ENCODE data around the gene SLC43A2. TPM values are rescaled to one million over a fixed set of nuclear protein-coding genes. Genes with fewer than 3 reads are reported as not detected.
A peak's percentile ranks its signal among the peaks of the same experiment; 100 is the strongest.

SLC43A2 gene
- total RNA-seq, 2 experiments from 2014 or later = 0.12 to 0.14 TPM

DNA sequence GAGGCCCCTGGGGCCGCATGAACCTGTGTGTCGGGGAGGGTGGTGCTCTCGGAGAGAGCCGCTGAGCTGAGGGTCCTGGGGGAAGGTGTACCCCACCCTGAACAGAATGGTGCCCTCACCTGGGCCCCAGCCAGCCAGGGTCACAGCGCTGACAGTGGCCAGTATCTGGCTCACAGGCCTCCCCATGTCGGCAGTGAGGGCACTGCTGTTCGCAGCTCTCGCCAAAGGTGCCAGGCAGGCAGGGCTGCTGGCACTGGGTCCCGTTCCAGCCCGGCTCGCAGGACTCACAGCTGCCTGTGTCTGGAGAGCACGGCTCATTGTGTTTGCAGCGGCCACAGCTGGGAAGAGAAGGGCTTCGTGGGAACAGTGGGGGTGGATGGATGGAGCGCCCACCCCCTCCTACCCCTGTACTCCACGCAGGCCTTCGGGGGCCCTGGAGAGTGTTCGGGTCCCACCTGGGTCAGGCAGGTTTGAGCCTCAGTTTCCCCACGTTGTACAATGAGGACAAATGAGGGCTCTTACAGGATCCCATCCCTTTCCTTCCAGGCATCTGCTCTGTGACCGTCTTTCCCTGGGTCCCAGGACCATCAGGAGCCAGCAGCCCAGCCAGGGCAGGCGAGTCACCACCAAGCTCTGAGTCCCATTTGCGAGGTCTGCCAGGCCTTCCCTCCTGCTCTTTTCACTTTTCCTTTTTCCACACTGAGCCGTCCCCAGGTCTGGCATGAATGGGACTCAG, 11.9 kb upstream of the SLC43A2 start:
- no peak overlapping the region for H3K27ac Mint-ChIP-seq
- no peak for DNase-seq
- H3K4me1 Mint-ChIP-seq (ENCODE audit: low read depth) = peaks cover 16% of the 10 kb centered on the region
- intact Hi-C loops (cut with micrococcal nuclease) = no loop called here
- CTCF ChIA-PET = interaction anchor here (1.0 kb wide), 1 partner anchor 22 kb away, joined by 3 read pairs; no protein-coding TSS in a partner anchor
- no peaks in the 10 kb centered on the region for H3K27me3 Mint-ChIP-seq (ENCODE audit: low read depth)
- no peaks in the 10 kb centered on the region for H3K36me3 Mint-ChIP-seq (ENCODE audit: low read depth)
- no peaks in the 10 kb centered on the region for H3K9me3 Mint-ChIP-seq
- H3K4me3 Mint-ChIP-seq = no peak overlapping the region

DNA sequence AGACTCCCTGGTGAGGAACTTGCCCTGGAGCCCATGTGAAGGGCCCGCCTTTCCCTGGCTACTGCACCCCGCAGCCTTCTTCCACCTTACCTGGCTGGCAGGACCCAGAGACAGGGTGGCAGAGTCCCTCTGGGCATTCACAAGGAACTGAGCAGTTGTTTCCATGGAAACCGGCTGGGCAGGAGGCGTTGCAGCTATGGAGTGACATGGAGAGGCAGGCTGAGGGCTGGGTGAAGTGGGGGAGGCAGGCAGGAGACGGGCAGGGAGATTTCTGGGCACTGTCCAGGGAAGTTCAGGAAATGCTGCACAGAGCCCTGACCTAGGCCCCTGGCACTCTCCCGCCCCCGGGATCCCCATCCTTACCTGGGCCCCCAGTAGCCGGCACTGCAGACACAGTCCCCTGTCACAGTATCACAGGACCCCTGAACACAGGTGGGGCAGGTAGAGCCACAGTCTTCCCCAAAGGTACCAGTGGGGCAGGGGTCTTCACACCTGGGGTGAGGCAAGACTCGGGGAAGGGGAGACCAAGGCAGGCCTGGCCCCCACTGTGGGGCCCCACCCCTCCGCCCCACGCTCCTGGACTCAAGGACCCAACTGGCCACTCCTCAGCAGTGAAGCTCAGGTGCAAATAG, 11.0 kb upstream of the SLC43A2 start:
- Mint-ChIP-seq H3K4me1 (ENCODE audit: low read depth) (peaks cover 8% of the 10 kb centered on the region), H3K36me3 (ENCODE audit: low read depth) (no peaks in the 10 kb centered on the region), H3K9me3 (no peaks in the 10 kb centered on the region), H3K4me3 (no peak overlapping the region), H3K27me3 (ENCODE audit: low read depth) (no peaks in the 10 kb centered on the region), H3K27ac (peak overlapping the region; percentile 19)
- intact Hi-C loops (cut with micrococcal nuclease) = no loop called here
- CTCF ChIA-PET = interaction anchor here (1.0 to 1.6 kb wide), 3 partner anchors 9 to 21 kb away, joined by 3 to 4 read pairs (median 4); no protein-coding TSS in a partner anchor
- DNase-seq = no peak

DNA sequence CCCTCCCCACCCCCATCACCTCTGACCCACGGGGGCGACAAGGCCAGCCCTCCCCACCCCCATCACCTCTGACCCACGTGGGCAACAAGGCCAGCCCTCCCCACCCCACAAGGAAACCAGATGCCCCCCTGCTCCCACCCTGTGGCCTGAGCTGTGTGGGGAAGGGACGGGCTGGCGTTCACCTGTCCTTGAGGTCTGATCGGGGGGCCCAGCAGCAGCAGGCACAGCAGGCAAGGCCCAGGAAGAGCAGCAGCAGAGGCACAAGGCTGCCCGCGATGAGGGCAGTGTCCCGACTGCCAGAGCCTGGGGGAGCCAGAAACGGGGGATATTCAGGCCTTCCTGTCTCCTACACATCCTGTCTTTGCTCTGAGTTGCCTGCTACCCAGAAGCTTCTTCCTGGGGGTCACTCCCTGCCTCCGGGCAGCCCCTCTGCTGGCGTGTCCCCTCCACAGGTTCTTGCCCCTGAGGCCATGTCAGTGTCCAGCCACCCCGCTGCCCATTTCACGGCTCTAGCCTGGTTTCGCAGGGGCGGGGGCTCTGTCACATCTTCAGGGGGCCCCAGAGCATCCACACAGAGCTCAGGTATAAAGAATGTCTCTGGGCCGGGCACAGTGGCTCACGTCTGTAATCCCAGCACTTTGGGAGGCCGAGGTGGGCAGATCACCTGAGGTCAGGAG, 10.1 kb upstream of the SLC43A2 start:
- no peaks in the 10 kb centered on the region for H3K27me3 Mint-ChIP-seq (ENCODE audit: low read depth)
- H3K27ac Mint-ChIP-seq = no peak overlapping the region
- no peak for DNase-seq
- CTCF ChIA-PET = interaction anchor here (1.1 to 1.6 kb wide), 2 partner anchors 9 to 10 kb away, joined by 4 read pairs; no protein-coding TSS in a partner anchor
- no peaks in the 10 kb centered on the region for H3K4me1 Mint-ChIP-seq (ENCODE audit: low read depth)
- no peaks in the 10 kb centered on the region for H3K9me3 Mint-ChIP-seq
- no peaks in the 10 kb centered on the region for H3K36me3 Mint-ChIP-seq (ENCODE audit: low read depth)
- H3K4me3 Mint-ChIP-seq = no peak overlapping the region
- intact Hi-C loops (cut with micrococcal nuclease) = no loop called here

DNA sequence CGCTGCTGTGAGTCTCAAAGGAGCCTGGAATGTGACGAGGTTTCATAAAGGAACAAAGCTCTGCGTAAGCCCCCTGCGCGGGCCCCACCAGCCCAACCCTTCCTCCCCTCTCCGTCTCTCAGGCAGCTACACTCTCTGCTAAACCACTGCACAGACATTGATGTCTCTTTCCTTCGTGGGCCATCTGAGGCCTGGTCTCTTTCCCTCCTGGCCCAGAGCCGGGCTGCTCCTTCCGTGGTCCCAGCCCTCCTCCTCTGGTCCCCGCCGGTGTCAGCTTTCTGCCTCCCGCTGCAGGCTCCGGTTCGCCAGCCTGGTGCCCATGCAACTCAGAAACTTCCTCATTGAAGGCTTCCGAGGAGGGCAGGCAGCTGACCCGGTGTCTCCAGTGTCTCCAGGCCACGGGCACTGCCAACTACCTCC, 9.5 kb upstream of the SLC43A2 start:
- Mint-ChIP-seq H3K4me3 (no peak overlapping the region), H3K36me3 (ENCODE audit: low read depth) (no peaks in the 10 kb centered on the region), H3K27ac (no peak overlapping the region), H3K27me3 (ENCODE audit: low read depth) (no peaks in the 10 kb centered on the region), H3K9me3 (no peaks in the 10 kb centered on the region), H3K4me1 (ENCODE audit: low read depth) (no peaks in the 10 kb centered on the region)
- no peak for DNase-seq
- CTCF ChIA-PET = interaction anchor here (1.6 kb wide), 1 partner anchor 10 kb away, joined by 4 read pairs; no protein-coding TSS in a partner anchor
- intact Hi-C loops (cut with micrococcal nuclease) = no loop called here

- H3K27me3 Mint-ChIP-seq (ENCODE audit: low read depth) = no peaks in the 10 kb centered on the region
Observed at GRCh38 chr17:1636732-1637285, 8.2 kb upstream of the SLC43A2 start.

DNA sequence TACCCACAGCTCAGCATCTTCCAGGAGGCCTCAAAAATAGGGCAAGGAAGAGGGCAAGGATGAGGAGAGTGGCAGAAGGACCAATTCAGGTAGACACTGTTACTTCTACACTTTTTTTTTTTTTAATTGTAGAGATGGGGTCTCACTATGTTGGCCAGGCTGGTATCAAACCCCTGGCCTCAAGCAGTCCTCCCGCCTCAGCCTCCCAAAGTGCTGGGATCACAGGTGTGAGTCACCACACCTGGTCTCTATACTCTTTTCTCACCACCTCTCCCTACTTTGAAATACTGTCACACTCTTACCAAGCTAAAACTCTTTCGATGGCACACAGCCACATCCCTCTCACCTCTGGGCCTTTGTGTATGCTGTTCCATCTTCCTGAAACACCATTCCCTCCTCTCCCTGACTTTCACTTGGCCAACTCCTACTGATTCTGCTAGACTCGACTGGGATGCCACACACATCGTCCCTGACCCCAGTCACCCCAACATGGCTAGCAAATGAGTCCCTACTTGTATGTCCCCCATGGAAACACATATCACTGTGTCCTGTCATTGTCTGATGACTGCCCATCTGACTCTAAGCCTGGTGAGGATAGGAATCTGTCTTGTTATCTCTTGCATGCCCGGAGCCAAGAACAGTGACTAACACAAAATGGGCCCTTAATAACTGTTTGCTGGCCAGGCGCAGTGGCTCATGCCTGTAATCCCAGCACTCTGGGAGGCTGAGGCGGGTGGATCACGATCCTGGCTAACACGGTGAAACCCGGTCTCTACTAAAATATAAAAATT, 7.2 kb upstream of the SLC43A2 start:
- H3K4me1 Mint-ChIP-seq (ENCODE audit: low read depth) = no peaks in the 10 kb centered on the region
- no peak for DNase-seq
- H3K27ac Mint-ChIP-seq = no peak overlapping the region
- CTCF ChIA-PET = no interaction called here
- no peak overlapping the region for H3K4me3 Mint-ChIP-seq
- H3K36me3 Mint-ChIP-seq (ENCODE audit: low read depth) = no peaks in the 10 kb centered on the region
- no peaks in the 10 kb centered on the region for H3K27me3 Mint-ChIP-seq (ENCODE audit: low read depth)
- intact Hi-C loops (cut with micrococcal nuclease) = no loop called here
- H3K9me3 Mint-ChIP-seq = no peaks in the 10 kb centered on the region

More at GRCh38 chr17:1636732-1637285, 8.2 kb upstream of the SLC43A2 start:
- no peak for DNase-seq
- Mint-ChIP-seq H3K4me1 (ENCODE audit: low read depth) (no peaks in the 10 kb centered on the region), H3K4me3 (no peak overlapping the region), H3K27ac (no peak overlapping the region), H3K9me3 (no peaks in the 10 kb centered on the region), H3K36me3 (ENCODE audit: low read depth) (no peaks in the 10 kb centered on the region)
- CTCF ChIA-PET = interaction anchor here (1.0 to 1.2 kb wide), 2 partner anchors 12 to 63 kb away, joined by 3 to 4 read pairs; no protein-coding TSS in a partner anchor
- intact Hi-C loops (cut with micrococcal nuclease) = no loop called here

DNA sequence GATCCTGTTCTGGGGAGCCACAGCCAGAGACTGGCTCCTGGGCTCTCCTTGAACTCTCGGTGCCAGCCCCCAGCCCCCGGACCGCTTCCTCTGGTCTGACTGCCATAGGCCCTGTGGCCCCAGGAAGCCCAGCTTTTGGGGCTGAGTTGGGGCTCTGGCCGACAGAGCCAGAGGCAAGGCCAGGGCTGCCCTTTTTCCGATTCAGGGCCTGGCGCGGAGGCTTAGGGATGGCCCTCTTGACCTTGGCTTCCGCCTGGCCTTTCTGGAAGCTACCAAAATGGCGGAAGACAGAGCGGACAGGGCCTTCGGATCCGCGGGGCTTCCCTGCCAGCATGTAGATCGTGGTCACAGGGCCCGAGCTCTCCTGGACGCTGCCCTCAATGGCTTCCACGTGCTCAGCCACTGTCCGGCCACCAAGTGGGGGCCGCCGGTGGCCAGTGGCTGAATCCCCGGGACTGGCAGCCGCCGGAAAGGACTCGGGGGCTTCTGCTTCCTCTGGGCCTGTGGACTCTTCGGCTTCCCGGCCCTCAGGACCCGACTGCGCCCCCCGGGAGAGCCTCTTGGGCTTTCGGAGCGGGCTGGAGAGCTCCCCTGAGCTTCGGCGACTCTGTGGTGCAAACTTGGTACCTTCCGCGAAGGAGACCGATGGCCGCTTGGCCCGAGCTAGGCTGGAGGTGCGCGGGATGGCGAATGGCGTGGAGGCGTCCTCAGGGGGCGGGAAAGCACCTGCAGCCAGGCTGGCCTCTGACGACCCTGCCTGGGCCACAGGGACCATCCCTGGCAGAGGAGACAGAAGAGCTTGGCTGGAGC, 6.4 kb upstream of the SLC43A2 start:
- Mint-ChIP-seq H3K27me3 (ENCODE audit: low read depth) (peaks cover 5% of the 10 kb centered on the region), H3K9me3 (no peaks in the 10 kb centered on the region), H3K4me1 (ENCODE audit: low read depth) (peaks cover 2% of the 10 kb centered on the region), H3K4me3 (no peak overlapping the region), H3K36me3 (ENCODE audit: low read depth) (no peaks in the 10 kb centered on the region), H3K27ac (no peak overlapping the region)
- intact Hi-C loops (cut with micrococcal nuclease) = loop anchor here (5.0 kb wide), 1 partner anchor 358 kb away; the partner anchor contains the start of gene TRARG1
- DNase-seq = no peak
- CTCF ChIA-PET = no interaction called here

DNA sequence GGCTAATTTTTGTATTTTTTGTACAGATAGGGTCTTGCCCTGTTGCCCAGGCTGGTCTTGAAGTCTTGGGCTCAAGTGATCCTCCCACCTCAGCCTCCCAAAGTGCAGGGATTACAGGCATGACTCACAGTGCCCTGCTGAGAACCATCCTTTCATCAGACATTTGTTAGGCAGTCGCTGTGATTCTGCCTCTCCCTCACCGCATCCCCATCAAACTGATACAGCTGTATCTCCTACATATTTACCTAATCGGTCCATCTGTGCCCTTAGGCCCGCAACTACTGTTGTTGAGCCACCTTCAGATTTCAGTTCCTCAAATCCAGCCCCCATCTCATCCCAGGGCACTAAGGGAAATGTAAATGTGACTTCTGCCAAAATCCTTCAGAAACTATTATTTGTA, 2.0 kb upstream of the SLC43A2 start:
- Mint-ChIP-seq H3K36me3 (ENCODE audit: low read depth) (no peaks in the 10 kb centered on the region), H3K27me3 (ENCODE audit: low read depth) (peaks cover 15% of the 10 kb centered on the region), H3K4me1 (ENCODE audit: low read depth) (peaks cover 18% of the 10 kb centered on the region), H3K9me3 (no peaks in the 10 kb centered on the region), H3K4me3 (no peak overlapping the region), H3K27ac (no peak overlapping the region)
- DNase-seq = no peak
- intact Hi-C loops (cut with micrococcal nuclease) = loop anchor here (1.0 to 5.0 kb wide), 2 partner anchors 56 to 353 kb away; partner anchors contain the start of gene TRARG1
- CTCF ChIA-PET = interaction anchor here (0.6 to 3.1 kb wide), 18 partner anchors 8 to 914 kb away, joined by 3 to 50 read pairs (median 5); partner anchors contain the start of genes INPP5K, RILP and SCARF1

DNA sequence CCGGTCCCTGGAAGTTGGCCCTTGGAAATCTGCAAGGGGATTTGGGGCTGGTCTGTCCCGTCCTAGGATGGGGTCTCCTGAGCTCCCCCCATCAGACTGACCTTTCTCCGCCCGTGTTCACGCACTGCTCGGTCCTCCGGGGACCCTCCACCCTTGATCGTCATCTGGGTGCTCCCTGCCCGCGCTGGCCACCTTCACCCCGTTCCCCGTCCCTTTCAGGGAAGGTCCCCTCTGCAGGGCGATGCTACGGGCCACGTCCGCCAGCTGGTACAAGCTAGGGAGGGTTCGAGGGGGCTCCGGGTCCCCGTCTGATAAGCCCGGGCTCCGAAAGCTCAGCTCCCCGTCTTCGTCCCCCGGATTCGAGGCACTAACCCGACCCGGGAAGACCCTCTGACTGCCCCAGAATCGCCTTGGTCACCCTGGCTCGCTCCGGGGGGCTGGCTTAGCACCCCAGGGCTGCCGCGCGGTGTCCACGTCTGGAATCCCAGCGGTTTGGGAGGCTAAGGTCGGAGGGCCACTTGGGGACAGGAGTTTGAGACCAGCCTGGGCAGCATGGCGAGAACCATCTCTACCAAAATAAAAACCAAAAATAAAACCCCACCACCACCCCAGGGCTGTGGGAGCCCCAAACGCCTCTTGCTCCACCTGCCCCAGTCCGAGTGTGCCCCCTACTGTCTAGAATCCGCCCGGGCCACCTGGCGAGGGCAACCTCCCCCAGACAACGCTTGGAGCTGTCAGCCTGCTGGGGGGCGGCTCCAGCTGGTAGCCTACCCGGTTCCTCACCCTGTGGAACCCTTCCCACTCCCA, 1.1 kb upstream of the SLC43A2 start:
- Mint-ChIP-seq H3K9me3 (no peaks in the 10 kb centered on the region), H3K4me1 (ENCODE audit: low read depth) (peaks cover 18% of the 10 kb centered on the region), H3K27ac (no peak overlapping the region), H3K36me3 (ENCODE audit: low read depth) (no peaks in the 10 kb centered on the region), H3K27me3 (ENCODE audit: low read depth) (peaks cover 15% of the 10 kb centered on the region), H3K4me3 (peak overlapping the region; percentile 61)
- peak; percentile 88 for DNase-seq
- intact Hi-C loops (cut with micrococcal nuclease) = loop anchor here (1.0 to 5.0 kb wide), 5 partner anchors 55 to 362 kb away; partner anchors contain the start of gene TRARG1
- CTCF ChIA-PET = interaction anchor here (0.6 to 3.1 kb wide), 22 partner anchors 8 to 351 kb away, joined by 3 to 50 read pairs (median 4); partner anchors contain the start of genes INPP5K, RILP and SCARF1

DNA sequence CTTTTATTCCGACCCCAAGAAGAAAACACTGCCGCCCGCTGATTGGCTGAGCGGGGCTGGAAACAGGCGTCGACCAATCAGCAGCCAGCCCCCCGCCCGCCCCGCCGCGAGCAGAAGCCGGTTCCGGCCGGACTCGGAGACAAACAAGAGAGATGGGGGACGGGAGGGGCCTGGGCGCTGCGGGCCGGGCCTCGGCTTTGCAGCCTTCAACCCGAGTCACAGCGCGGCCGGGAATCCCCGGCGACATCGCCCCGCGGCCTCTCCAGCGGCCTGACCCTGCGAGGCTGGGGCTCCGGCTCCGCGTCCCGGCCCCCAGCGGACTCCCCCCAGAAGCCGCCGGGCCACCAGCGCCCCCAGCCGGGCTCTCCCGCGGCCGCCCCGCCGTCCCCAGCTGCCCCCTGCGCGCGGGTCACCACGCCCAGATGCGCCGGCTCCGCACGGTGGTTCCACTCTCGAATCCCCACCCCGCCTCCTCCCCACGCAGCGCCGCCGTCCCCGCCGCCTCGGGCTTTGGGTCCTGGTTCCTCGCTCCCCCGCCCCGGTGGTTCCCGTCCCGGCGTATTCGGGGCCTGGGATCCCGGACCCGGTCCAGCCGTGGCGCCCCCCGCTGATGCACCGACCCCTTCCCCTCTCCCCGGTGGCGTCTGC, 346 bp upstream of the SLC43A2 start:
- intact Hi-C loops (cut with micrococcal nuclease) = loop anchor here (1.0 to 5.0 kb wide), 4 partner anchors 62 to 362 kb away; partner anchors contain the start of gene INPP5K
- Mint-ChIP-seq H3K4me1 (ENCODE audit: low read depth) (peaks cover 18% of the 10 kb centered on the region), H3K4me3 (peak overlapping the region; percentile 83), H3K27ac (no peak overlapping the region), H3K9me3 (no peaks in the 10 kb centered on the region), H3K27me3 (ENCODE audit: low read depth) (peaks cover 15% of the 10 kb centered on the region), H3K36me3 (ENCODE audit: low read depth) (no peaks in the 10 kb centered on the region)
- CTCF ChIA-PET = interaction anchor here (0.6 to 3.1 kb wide), 12 partner anchors 10 to 242 kb away, joined by 3 to 50 read pairs (median 4); partner anchors contain the start of genes INPP5K and RILP
- peak; percentile 86 for DNase-seq
